MM.1S (cell line): Measurements from ENCODE around the gene TSHZ2.

Source experiments
- DNase-seq: peaks from one replicate; pipeline ENCODE4 v3.0.0-alpha.2; 2015
- H2AFZ ChIP-seq: fragments of 300-600 bp; sonication (generic); 2 replicates; pipeline ENCODE4 v1.6.0; 2016; ENCODE audit warnings: antibody characterized with exemption, low read length
- H3F3A ChIP-seq: fragments of 300-600 bp; sonication (generic); 2 replicates; pipeline ENCODE4 v1.6.1; 2016; ENCODE audit warnings: mild to moderate bottlenecking, antibody characterized with exemption, low read length, moderate library complexity, mixed read lengths; ENCODE audit not compliant: insufficient read depth
- H3K27ac ChIP-seq: fragments of 300-600 bp; sonication (generic); 2 replicates; pipeline ENCODE4 v1.5.1; 2016; ENCODE audit warnings: mild to moderate bottlenecking, low read length
- H3K27me3 ChIP-seq: fragments of 300-600 bp; sonication (generic); replicated peaks from 2 replicates; pipeline ENCODE4 v1.6.0; 2016; ENCODE audit warnings: low read length; ENCODE audit not compliant: insufficient read depth
- H3K36me3 ChIP-seq: fragments of 300-600 bp; sonication (generic); replicated peaks from 2 replicates; pipeline ENCODE4 v1.6.1; 2016; ENCODE audit warnings: mild to moderate bottlenecking, low read length, mixed read lengths; ENCODE audit not compliant: insufficient read depth
- H3K4me1 ChIP-seq: fragments of 300-600 bp; sonication (generic); 2 replicates; pipeline ENCODE4 v1.6.1; 2016; ENCODE audit warnings: low read length, mixed read lengths
- H3K4me2 ChIP-seq: fragments of 300-600 bp; sonication (generic); 2 replicates; pipeline ENCODE4 v1.6.0; 2016; ENCODE audit warnings: low read depth, low read length
- H3K4me3 ChIP-seq: fragments of 300-600 bp; sonication (generic); 2 replicates; pipeline ENCODE4 v1.5.1; 2016; ENCODE audit warnings: low read length, mixed read lengths
- H3K79me2 ChIP-seq: fragments of 300-600 bp; sonication (generic); 2 replicates; pipeline ENCODE4 v1.6.1; 2016; ENCODE audit warnings: mixed run types, low read length, mixed read lengths
- H3K9ac ChIP-seq: fragments of 300-600 bp; sonication (generic); 2 replicates; pipeline ENCODE4 v1.6.1; 2016; ENCODE audit warnings: low read length, mixed read lengths
- H3K9me2 ChIP-seq: fragments of 300-600 bp; sonication (generic); replicated peaks from 2 replicates; pipeline ENCODE4 v1.6.1; 2016; ENCODE audit warnings: mild to moderate bottlenecking, low read length, mixed read lengths; ENCODE audit not compliant: insufficient read depth
- H3K9me3 ChIP-seq: fragments of 300-600 bp; sonication (generic); replicated peaks from 2 replicates; pipeline ENCODE4 v1.6.1; 2016; ENCODE audit warnings: mild to moderate bottlenecking, low read length, mixed read lengths; ENCODE audit not compliant: insufficient read depth
- H4K20me1 ChIP-seq: fragments of 300-600 bp; sonication (generic); 2 replicates; pipeline ENCODE4 v1.6.1; 2016; ENCODE audit warnings: mild to moderate bottlenecking, low read length, moderate library complexity, mixed read lengths; ENCODE audit not compliant: insufficient read depth
- EZH2 ChIP-seq: fragments of 300-600 bp; sonication (generic); optimal IDR thresholded peaks from 2 replicates; pipeline ENCODE3; 2017; ENCODE audit warnings: low read depth, mild to moderate bottlenecking, antibody characterized with exemption, low read length, mixed read lengths
- EZH2phosphoT487 ChIP-seq: fragments of 300-600 bp; sonication (generic); IDR thresholded peaks from 2 replicates; pipeline ENCODE4 v1.6.1; 2018; ENCODE audit warnings: antibody characterized with exemption, low read length
- TF ChIP-seq, protein P1 (sequence below): fragments of 300-600 bp; sonication (generic); IDR thresholded peaks from 2 replicates; pipeline ENCODE4 v1.5.1; 2016; ENCODE audit warnings: antibody characterized with exemption, low read length, mixed read lengths

Gene TSHZ2

DNA sequence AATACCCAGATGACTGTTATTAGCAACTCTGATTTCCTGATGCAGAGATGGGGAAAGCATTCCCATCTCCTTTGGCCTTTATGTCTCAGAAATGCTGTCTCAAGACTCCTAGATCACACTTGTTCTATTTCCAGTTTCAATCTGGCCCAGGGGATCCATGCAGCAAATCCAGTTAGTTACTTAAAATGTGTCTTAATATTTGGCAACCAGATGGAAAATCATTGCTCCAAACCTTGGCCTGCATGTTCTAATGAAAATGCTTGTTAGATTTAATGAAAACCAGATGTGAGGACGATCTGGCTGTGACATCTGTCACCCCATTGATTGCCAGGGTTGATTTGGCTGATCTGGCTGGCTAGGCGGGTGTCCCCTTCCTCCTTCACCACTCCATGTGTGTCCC is 125.2 kb downstream of the TSHZ2 start:
- Histone ChIP-seq H3K4me3 (no peak overlapping the region), H3K9me2 (no peaks in the 10 kb centered on the region), H2AFZ (no peak overlapping the region), H3K9ac (no peak overlapping the region), H3K27me3 (no peaks in the 10 kb centered on the region), H3K27ac (no peak overlapping the region), H3F3A (no peaks in the 10 kb centered on the region), H3K9me3 (no peaks in the 10 kb centered on the region), H3K36me3 (no peaks in the 10 kb centered on the region), H4K20me1 (no peaks in the 10 kb centered on the region), H3K79me2 (no peaks in the 10 kb centered on the region), H3K4me2 (no peak overlapping the region), H3K4me1 (no peaks in the 10 kb centered on the region)
- TF ChIP-seq, protein P1, sequence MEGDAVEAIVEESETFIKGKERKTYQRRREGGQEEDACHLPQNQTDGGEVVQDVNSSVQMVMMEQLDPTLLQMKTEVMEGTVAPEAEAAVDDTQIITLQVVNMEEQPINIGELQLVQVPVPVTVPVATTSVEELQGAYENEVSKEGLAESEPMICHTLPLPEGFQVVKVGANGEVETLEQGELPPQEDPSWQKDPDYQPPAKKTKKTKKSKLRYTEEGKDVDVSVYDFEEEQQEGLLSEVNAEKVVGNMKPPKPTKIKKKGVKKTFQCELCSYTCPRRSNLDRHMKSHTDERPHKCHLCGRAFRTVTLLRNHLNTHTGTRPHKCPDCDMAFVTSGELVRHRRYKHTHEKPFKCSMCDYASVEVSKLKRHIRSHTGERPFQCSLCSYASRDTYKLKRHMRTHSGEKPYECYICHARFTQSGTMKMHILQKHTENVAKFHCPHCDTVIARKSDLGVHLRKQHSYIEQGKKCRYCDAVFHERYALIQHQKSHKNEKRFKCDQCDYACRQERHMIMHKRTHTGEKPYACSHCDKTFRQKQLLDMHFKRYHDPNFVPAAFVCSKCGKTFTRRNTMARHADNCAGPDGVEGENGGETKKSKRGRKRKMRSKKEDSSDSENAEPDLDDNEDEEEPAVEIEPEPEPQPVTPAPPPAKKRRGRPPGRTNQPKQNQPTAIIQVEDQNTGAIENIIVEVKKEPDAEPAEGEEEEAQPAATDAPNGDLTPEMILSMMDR, result no peak
- TF ChIP-seq EZH2, result no peak
- no peak for TF ChIP-seq EZH2phosphoT487
- DNase-seq, result no peak

DNA sequence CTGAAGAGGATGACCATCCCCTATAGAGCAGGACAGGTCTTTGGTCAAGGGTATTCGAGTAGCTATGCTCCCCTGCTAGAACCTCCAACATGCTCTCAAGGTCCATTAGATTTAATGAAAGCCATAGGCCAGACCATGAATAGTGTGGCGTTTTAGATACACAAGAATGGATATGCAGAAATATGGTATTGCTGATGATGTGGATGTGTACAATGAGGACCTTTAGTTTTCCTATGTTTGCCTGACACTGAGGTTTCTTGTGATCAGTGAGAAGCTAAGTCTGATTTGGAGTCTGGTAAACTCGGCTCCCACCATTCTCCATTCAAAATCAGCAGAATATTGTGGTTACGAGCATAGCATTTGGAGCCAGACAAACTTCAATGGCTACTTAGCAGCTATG is 125.6 kb downstream of the TSHZ2 start:
- TF ChIP-seq EZH2phosphoT487 (no peak), EZH2 (no peak)
- TF ChIP-seq, protein P1, result no peak

GRCh38 chr20:53098621-53099020 is 126.5 kb downstream of the TSHZ2 start:
- Histone ChIP-seq H3K4me3 (no peak overlapping the region), H3K36me3 (no peaks in the 10 kb centered on the region), H3K9ac (no peak overlapping the region), H3K27ac (no peak overlapping the region), H2AFZ (no peak overlapping the region), H4K20me1 (no peaks in the 10 kb centered on the region), H3K9me2 (no peaks in the 10 kb centered on the region), H3K9me3 (no peaks in the 10 kb centered on the region), H3K4me1 (no peaks in the 10 kb centered on the region), H3F3A (no peaks in the 10 kb centered on the region), H3K27me3 (no peaks in the 10 kb centered on the region), H3K79me2 (no peaks in the 10 kb centered on the region), H3K4me2 (no peak overlapping the region)
- TF ChIP-seq, protein P1, result no peak
- TF ChIP-seq EZH2 (no peak), EZH2phosphoT487 (no peak)
- DNase-seq, result no peak

More for the DNA sequence above, 125.6 kb downstream of the TSHZ2 start:
- Histone ChIP-seq H3K36me3 (no peaks in the 10 kb centered on the region), H3K27ac (no peak overlapping the region), H3K9me3 (no peaks in the 10 kb centered on the region), H3K9me2 (no peaks in the 10 kb centered on the region), H3K9ac (no peak overlapping the region), H3K4me3 (no peak overlapping the region), H3K79me2 (no peaks in the 10 kb centered on the region), H2AFZ (no peak overlapping the region), H3K4me1 (no peaks in the 10 kb centered on the region), H3K4me2 (no peak overlapping the region), H4K20me1 (no peaks in the 10 kb centered on the region), H3K27me3 (no peaks in the 10 kb centered on the region), H3F3A (no peaks in the 10 kb centered on the region)
- DNase-seq, result no peak

DNA sequence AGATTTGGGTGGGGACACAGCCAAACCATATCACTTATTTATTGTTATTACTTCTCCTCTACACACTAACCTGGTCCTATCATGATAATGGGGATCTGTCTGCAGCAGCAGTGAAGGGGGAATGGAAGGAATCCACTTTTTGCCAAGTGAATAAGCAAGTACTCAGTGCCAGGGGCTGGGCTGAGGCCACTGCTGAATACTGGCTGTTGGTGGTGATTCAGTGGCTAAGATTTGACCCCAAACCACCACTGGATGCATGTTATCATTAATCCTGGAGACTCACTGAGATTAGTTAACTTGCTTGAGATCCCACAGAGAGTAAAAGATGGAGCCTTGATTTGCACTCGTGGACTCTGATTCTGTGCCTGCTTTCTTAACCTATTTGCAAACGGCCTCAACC is 127.7 kb downstream of the TSHZ2 start:
- Histone ChIP-seq H3K9ac (no peak overlapping the region), H2AFZ (no peak overlapping the region), H3K27me3 (no peaks in the 10 kb centered on the region), H3K9me2 (no peaks in the 10 kb centered on the region), H3K27ac (no peak overlapping the region), H3K4me1 (no peaks in the 10 kb centered on the region), H3K9me3 (no peaks in the 10 kb centered on the region), H3K4me2 (no peak overlapping the region), H3K79me2 (no peaks in the 10 kb centered on the region), H4K20me1 (no peaks in the 10 kb centered on the region), H3K4me3 (no peak overlapping the region), H3F3A (no peaks in the 10 kb centered on the region), H3K36me3 (no peaks in the 10 kb centered on the region)
- TF ChIP-seq, protein P1, result no peak
- TF ChIP-seq EZH2phosphoT487, result no peak
- TF ChIP-seq EZH2, result no peak
- DNase-seq, result no peak
